K562 (cell line): ENCODE data around the gene ZNF438. TPM values are rescaled to one million over a fixed set of nuclear protein-coding genes. Genes with fewer than 3 reads are reported as not detected.

Experiments used
- ATAC-seq: fragments of 200-7000 bp; cut with Tn5 transposase; 3 replicates; pipeline ENCODE4 v1.9.1; 2020; ENCODE audit warnings: moderate library complexity
- BruUV-seq: library from RNA; stranded (reverse); fragments of 400-500 nt; replicated peaks from 2 replicates; lab custom pipeline; 2021; lab: Mats Ljungman, UMichigan
- CTCF ChIA-PET: fragments of 300-600 bp; formaldehyde crosslinking; extraction: SDS; loops from one replicate; lab custom pipeline; 2021; ENCODE audit warnings: low intra/inter-chr PET ratio; lab: Yijun Ruan, JAX
- POLR2A ChIA-PET: fragments of 300-600, 350-650 bp; sonication (Branson Sonifier 250); formaldehyde crosslinking; extraction: SDS; loops from one replicate; lab custom pipeline; 2021; ENCODE audit warnings: antibody characterized with exemption, inconsistent platforms; lab: Yijun Ruan, JAX
- DNase-seq, 4 experiments: peaks; one replicate each; pipeline versions ENCODE4 v3.0.0 to v3.0.0-alpha.2; 2011 to 2018; ENCODE audit warnings: low spot score in 3 of 4, mixed read lengths in 3 of 4; ENCODE audit errors: extremely low read depth in 1 of 4
- FAIRE-seq: peaks from 2 replicates; lab custom pipeline; 2011; peaks lifted over from hg19 to GRCh38; lab: Jason Lieb, UNC
- H2AFZ ChIP-seq: 2 replicates; pipeline ENCODE4 v1.6.0; 2011; ENCODE audit warnings: low read depth, low read length, control low read depth, inconsistent platforms
- H3K27ac ChIP-seq: fragments of 200-600 bp; 3 replicates; pipeline ENCODE4 v1.8.0; 2011; ENCODE audit warnings: low read depth, mild to moderate bottlenecking, control low read depth, inconsistent platforms, low read length, moderate library complexity, mixed read lengths; ENCODE audit errors: extremely low read depth
- H3K27me3 ChIP-seq, 2 experiments: fragments of 300-600 bp in 1 of 2; 2 replicates in 1 of 2; 3 replicates in 1 of 2; pipeline versions ENCODE4 v1.6.0 to v1.8.0; 2011; ENCODE audit warnings: inconsistent platforms in 2 of 2, low read length in 2 of 2, mild to moderate bottlenecking in 1 of 2, mixed read lengths in 1 of 2, moderate library complexity in 1 of 2; ENCODE audit not compliant: control insufficient read depth in 2 of 2, insufficient read depth in 2 of 2
- H3K36me3 ChIP-seq: fragments of 300-600 bp; 3 replicates; pipeline ENCODE4 v1.8.0; 2011; ENCODE audit warnings: mild to moderate bottlenecking, low read length, inconsistent platforms; ENCODE audit not compliant: control insufficient read depth, insufficient read depth
- H3K4me1 ChIP-seq, 2 experiments: fragments of 200-600 bp in 1 of 2; replicated peaks in 1 of 2; 2 replicates in 1 of 2; 3 replicates in 1 of 2; pipeline versions ENCODE4 v1.5.1 to v1.8.0; 2011; ENCODE audit warnings: inconsistent platforms in 2 of 2, low read length in 2 of 2, mild to moderate bottlenecking in 1 of 2, mixed read lengths in 1 of 2, moderate library complexity in 1 of 2; ENCODE audit not compliant: control insufficient read depth in 2 of 2, insufficient read depth in 2 of 2
- H3K4me2 ChIP-seq: 2 replicates; pipeline ENCODE4 v1.6.1; 2011; ENCODE audit warnings: low read length, control low read depth, inconsistent platforms, mixed read lengths; ENCODE audit not compliant: insufficient read depth
- H3K4me3 ChIP-seq: fragments of 200-600 bp; sonication (generic), shearing (Covaris generic); 2 replicates; pipeline ENCODE4 v1.5.1; 2016; ENCODE audit warnings: control low read depth, inconsistent platforms
- H3K79me2 ChIP-seq: fragments of 200-600 bp; 3 replicates; pipeline ENCODE4 v1.8.0; 2011; ENCODE audit warnings: low read length, inconsistent platforms; ENCODE audit not compliant: control insufficient read depth, insufficient read depth
- H3K9ac ChIP-seq, 2 experiments: 2 replicates each; pipeline versions ENCODE4 v1.6.0 to v1.6.1; 2011; ENCODE audit warnings: low read depth in 2 of 2, low read length in 2 of 2, control low read depth in 1 of 2, inconsistent platforms in 1 of 2, mild to moderate bottlenecking in 1 of 2, mixed read lengths in 1 of 2; ENCODE audit not compliant: insufficient read depth in 1 of 2
- H3K9me1 ChIP-seq: one replicate; pipeline ENCODE4 v1.6.0; 2011; ENCODE audit warnings: inconsistent platforms, mild to moderate bottlenecking, low read length, moderate library complexity; ENCODE audit not compliant: control insufficient read depth, insufficient read depth
- H3K9me3 ChIP-seq: replicated peaks from 2 replicates; pipeline ENCODE4 v1.5.1; 2011; ENCODE audit warnings: low read depth, low read length, inconsistent platforms; ENCODE audit not compliant: control insufficient read depth, insufficient read depth
- H4K20me1 ChIP-seq: replicated peaks from 2 replicates; pipeline ENCODE4 v1.6.1; 2011; ENCODE audit warnings: low read length, inconsistent platforms, mixed read lengths; ENCODE audit not compliant: control insufficient read depth, insufficient read depth
- MTA3 ChIP-seq: fragments of 450-650 bp; formaldehyde crosslinking; IDR thresholded peaks from 2 replicates; pipeline ENCODE4 v1.6.1; 2017; ENCODE audit warnings: mild to moderate bottlenecking, borderline replicate concordance
- MYNN ChIP-seq, 2 experiments: sonication (generic); formaldehyde crosslinking in 1 of 2; IDR thresholded peaks; 2 replicates each; pipeline versions ENCODE4 v1.5.0 to v1.6.1; 2016 to 2020; ENCODE audit warnings: antibody characterized with exemption in 1 of 2, missing genetic modification reagents in 1 of 2
- PHB2 ChIP-seq: fragments of 450-650 bp; IDR thresholded peaks from 2 replicates; pipeline ENCODE4 v1.6.1; 2017; ENCODE audit warnings: low read depth
- WGBS: fragments of 100-300 bp; shearing (Covaris generic); methylation state at CpG from one replicate; pipeline ENCODE4 v1.1.6; 2016; ENCODE audit warnings: low coverage, mixed read lengths; ENCODE audit not compliant: insufficient coverage; ENCODE audit errors: missing lambda C conversion rate; 5-methylcytosine and 5-hydroxymethylcytosine counted together
- in situ Hi-C: fragments of 300-500 bp; cut with MboI; formaldehyde crosslinking; loops from 4 replicates; pipeline ENCODE4 v1.15.0; 2018; ENCODE audit warnings: inconsistent platforms, mixed read lengths
- intact Hi-C: fragments of 100-400 bp; cut with micrococcal nuclease; formaldehyde crosslinking; loops from 2 replicates; pipeline ENCODE4 v1.14.2; 2022
- polyA plus RNA-seq, 8 experiments: library from polyadenylated mRNA; depleted of rRNA in 4 of 8; stranded (reverse) in 5 of 8; unstranded in 3 of 8; fragments of >200 nt; fragmentation: Nextera tagmentation in 2 of 8; fragmentation: Illumina TruSeq in 1 of 8; extraction: Ambion mirVana in 2 of 8; extraction: Trizol in 1 of 8; gene quantifications; 2 replicates each; pipeline versions ENCODE4 v1.2.1 to v1.2.3, GENCODE V29; 2011 to 2014; ENCODE audit warnings: inconsistent platforms in 1 of 8, missing spikeins in 1 of 8
- total RNA-seq, 7 experiments: library from RNA; depleted of rRNA in 6 of 7; stranded (reverse); fragments of >200 nt in 6 of 7; fragmentation: Illumina TruSeq in 2 of 7; extraction: Trizol in 2 of 7; gene quantifications; 2 replicates each; pipeline versions ENCODE4 v1.2.1 to v1.2.3, GENCODE V29; 2011 to 2021; ENCODE audit warnings: low replicate concordance in 1 of 7
- TF ChIP-seq, protein P1 (sequence below), 2 experiments: fragments of 250-450 bp in 1 of 2; fragments of 450-650 bp in 1 of 2; sonication (Bioruptor Pico) in 1 of 2; IDR thresholded peaks; 2 replicates each; pipeline versions ENCODE4 v1.6.1 to v1.8.0; 2016 to 2021; ENCODE audit warnings: mild to moderate bottlenecking in 2 of 2, moderate library complexity in 2 of 2, missing compliant biosample characterization in 1 of 2, missing genetic modification characterization in 1 of 2
- TF ChIP-seq, protein P2 (sequence below): sonication (generic); formaldehyde crosslinking; IDR thresholded peaks from 2 replicates; pipeline ENCODE4 v1.8.1; 2023; ENCODE audit warnings: mild to moderate bottlenecking, missing genetic modification reagents, moderate library complexity
- TF ChIP-seq, protein P3 (sequence below): fragments of 250-450 bp; sonication (Bioruptor Pico); IDR thresholded peaks from 2 replicates; pipeline ENCODE4 v1.4.0; 2020; ENCODE audit warnings: borderline replicate concordance
- TF ChIP-seq, protein P4 (sequence below): fragments of 150-350 bp; conservative IDR thresholded peaks from 2 replicates; pipeline ENCODE4 v1.6.1; 2014; ENCODE audit warnings: low read length
- TF ChIP-seq, protein P5 (sequence below), 2 experiments: IDR thresholded peaks; 2 replicates each; pipeline ENCODE4 v1.6.1; 2012; ENCODE audit warnings: improper control_type of control experiment in 2 of 2, low read depth in 2 of 2, low read length in 2 of 2, borderline replicate concordance in 1 of 2

ZNF438 gene
- total and polyA plus RNA-seq, 9 of the 15 experiments (the other 6 are each of a cell fraction or from before 2014, with no cell fraction given): 0.45 to 1.5 (median 0.91) TPM

DNA sequence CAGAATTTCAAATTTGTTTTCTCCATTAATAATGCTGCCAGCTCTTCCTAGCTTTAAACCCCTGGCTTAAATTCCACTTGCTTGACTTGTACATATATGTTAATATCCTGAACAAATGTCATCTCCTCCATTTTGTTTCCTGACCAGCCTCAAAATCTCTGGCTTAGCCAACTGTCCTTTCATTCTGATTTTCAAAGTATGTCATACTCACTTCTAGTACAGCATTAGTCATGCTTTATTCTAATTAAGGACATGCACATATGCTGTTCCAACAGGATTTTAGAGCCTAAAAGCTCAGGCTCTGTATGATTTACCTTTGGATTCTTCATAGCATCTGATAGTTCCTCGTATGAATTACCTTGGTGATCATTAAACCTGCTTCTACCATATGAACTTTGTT, 158.3 kb downstream of the ZNF438 start (continued):
- TF ChIP-seq MTA3: no peak

DNA sequence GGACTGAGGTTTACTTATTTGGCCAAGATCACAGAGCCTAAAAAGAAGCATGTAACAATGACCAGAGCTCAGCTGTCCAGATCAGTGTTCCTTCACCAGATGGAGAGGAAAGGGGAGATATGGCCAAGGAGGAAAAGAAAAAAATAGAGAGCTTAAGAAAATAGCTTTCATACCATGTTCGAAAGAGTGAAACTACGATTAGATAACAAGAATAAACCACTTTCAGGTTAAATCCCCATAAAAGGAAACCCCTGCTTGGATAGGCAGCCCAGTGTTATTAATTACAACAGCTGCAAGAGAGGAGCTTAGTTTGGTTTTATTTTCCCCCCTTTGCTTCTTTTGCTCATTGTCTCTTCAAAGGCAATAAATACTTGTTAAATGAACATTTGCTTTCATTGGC, 160.8 kb downstream of the ZNF438 start:
- no peak overlapping the region for H2AFZ ChIP-seq
- CTCF ChIA-PET: no interaction called here
- TF ChIP-seq, protein P1, sequence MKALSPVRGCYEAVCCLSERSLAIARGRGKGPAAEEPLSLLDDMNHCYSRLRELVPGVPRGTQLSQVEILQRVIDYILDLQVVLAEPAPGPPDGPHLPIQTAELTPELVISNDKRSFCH (CRISPR knock-in tag; IDR thresholded peaks at IDR 0.05): no peak
- TF ChIP-seq, protein P1 (tag; IDR thresholded peaks at IDR 0.05): no peak
- TF ChIP-seq, protein P2, sequence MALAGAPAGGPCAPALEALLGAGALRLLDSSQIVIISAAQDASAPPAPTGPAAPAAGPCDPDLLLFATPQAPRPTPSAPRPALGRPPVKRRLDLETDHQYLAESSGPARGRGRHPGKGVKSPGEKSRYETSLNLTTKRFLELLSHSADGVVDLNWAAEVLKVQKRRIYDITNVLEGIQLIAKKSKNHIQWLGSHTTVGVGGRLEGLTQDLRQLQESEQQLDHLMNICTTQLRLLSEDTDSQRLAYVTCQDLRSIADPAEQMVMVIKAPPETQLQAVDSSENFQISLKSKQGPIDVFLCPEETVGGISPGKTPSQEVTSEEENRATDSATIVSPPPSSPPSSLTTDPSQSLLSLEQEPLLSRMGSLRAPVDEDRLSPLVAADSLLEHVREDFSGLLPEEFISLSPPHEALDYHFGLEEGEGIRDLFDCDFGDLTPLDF (CRISPR knock-in tag): no peak
- TF ChIP-seq, protein P3, sequence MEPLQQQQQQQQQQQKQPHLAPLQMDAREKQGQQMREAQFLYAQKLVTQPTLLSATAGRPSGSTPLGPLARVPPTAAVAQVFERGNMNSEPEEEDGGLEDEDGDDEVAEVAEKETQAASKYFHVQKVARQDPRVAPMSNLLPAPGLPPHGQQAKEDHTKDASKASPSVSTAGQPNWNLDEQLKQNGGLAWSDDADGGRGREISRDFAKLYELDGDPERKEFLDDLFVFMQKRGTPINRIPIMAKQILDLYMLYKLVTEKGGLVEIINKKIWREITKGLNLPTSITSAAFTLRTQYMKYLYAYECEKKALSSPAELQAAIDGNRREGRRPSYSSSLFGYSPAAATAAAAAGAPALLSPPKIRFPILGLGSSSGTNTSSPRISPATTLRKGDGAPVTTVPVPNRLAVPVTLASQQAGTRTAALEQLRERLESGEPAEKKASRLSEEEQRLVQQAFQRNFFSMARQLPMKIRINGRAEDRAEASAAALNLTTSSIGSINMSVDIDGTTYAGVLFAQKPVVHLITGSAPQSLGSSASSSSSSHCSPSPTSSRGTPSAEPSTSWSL (CRISPR knock-in tag): no peak
- no peak for TF ChIP-seq PHB2
- no peak for TF ChIP-seq MYNN (IDR thresholded peaks at IDR 0.05)
- TF ChIP-seq MYNN (CRISPR knock-in tag; IDR thresholded peaks at IDR 0.05): no peak
- TF ChIP-seq, protein P4, sequence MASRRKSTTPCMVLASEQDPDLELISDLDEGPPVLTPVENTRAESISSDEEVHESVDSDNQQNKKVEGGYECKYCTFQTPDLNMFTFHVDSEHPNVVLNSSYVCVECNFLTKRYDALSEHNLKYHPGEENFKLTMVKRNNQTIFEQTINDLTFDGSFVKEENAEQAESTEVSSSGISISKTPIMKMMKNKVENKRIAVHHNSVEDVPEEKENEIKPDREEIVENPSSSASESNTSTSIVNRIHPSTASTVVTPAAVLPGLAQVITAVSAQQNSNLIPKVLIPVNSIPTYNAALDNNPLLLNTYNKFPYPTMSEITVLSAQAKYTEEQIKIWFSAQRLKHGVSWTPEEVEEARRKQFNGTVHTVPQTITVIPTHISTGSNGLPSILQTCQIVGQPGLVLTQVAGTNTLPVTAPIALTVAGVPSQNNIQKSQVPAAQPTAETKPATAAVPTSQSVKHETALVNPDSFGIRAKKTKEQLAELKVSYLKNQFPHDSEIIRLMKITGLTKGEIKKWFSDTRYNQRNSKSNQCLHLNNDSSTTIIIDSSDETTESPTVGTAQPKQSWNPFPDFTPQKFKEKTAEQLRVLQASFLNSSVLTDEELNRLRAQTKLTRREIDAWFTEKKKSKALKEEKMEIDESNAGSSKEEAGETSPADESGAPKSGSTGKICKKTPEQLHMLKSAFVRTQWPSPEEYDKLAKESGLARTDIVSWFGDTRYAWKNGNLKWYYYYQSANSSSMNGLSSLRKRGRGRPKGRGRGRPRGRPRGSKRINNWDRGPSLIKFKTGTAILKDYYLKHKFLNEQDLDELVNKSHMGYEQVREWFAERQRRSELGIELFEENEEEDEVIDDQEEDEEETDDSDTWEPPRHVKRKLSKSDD: no peak
- TF ChIP-seq, protein P5, sequence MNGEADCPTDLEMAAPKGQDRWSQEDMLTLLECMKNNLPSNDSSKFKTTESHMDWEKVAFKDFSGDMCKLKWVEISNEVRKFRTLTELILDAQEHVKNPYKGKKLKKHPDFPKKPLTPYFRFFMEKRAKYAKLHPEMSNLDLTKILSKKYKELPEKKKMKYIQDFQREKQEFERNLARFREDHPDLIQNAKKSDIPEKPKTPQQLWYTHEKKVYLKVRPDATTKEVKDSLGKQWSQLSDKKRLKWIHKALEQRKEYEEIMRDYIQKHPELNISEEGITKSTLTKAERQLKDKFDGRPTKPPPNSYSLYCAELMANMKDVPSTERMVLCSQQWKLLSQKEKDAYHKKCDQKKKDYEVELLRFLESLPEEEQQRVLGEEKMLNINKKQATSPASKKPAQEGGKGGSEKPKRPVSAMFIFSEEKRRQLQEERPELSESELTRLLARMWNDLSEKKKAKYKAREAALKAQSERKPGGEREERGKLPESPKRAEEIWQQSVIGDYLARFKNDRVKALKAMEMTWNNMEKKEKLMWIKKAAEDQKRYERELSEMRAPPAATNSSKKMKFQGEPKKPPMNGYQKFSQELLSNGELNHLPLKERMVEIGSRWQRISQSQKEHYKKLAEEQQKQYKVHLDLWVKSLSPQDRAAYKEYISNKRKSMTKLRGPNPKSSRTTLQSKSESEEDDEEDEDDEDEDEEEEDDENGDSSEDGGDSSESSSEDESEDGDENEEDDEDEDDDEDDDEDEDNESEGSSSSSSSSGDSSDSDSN (IDR thresholded peaks at IDR 0.05; ENCODE audit: borderline replicate concordance in 1 of 2, low read depth in 2 of 2, low read length in 2 of 2): no peak
- TF ChIP-seq, all 486 proteins: peak for 0
- Histone ChIP-seq H3K27ac (no peak overlapping the region), H3K9me3 (no peaks in the 10 kb centered on the region), H3K9ac (no peak overlapping the region), H3K9me1 (no peaks in the 10 kb centered on the region), H3K4me2 (no peak overlapping the region), H4K20me1 (no peaks in the 10 kb centered on the region), H3K4me1 (no peaks in the 10 kb centered on the region), H3K4me3 (no peak overlapping the region), H3K79me2 (no peaks in the 10 kb centered on the region), H3K36me3 (no peaks in the 10 kb centered on the region), H3K27me3 (peaks cover under 1 to 4% of the 10 kb centered on the region in 2 experiments; a peak in 3 of 5 replicates)
- intact Hi-C loops (no loop called here), in situ Hi-C loops (no loop called here)
- no peak for FAIRE-seq
- 0% methylated on average over 2 of the region's 2 CpGs for WGBS
- POLR2A ChIA-PET: interaction anchor here (0.5 to 0.8 kb wide), 2 partner anchors 13 to 14 kb away, joined by 3 read pairs; no protein-coding TSS in a partner anchor
- no peak for ATAC-seq
- no peak for DNase-seq
- no TSS peak for BruUV-seq
